Endometrium (tissue), 2 donors: Measurements from ENCODE around the gene PI16.
"Not testable (repeated sequence)": the region's sequence is repeated elsewhere in the genome, so short reads cannot be mapped to it uniquely, and the experiment has no call there.

Experiments used
- FAIRE-seq: peaks from 2 replicates; lab custom pipeline; 2012; peaks lifted over from hg19 to GRCh38; lab: Jason Lieb, UNC
- donor health status: control.
- donor health status: control.

PI16 gene

GRCh38 chr6:36975231-36976006 is 20.9 kb downstream of the PI16 start:
- no peak for FAIRE-seq

GRCh38 chr6:36976007-36976264 is 21.4 kb downstream of the PI16 start:
- no peak for FAIRE-seq

- no peak for FAIRE-seq
These were observed 22.0 kb downstream of the PI16 start for GRCh38 chr6:36976509-36976908.

- FAIRE-seq, result no peak
These were observed 22.4 kb downstream of the PI16 start for GRCh38 chr6:36976931-36977330.

GRCh38 chr6:36977470-36977941 is 23.0 kb downstream of the PI16 start:
- no peak for FAIRE-seq

- FAIRE-seq, result no peak
These were observed 24.1 kb downstream of the PI16 start for GRCh38 chr6:36978421-36979346.

GRCh38 chr6:36979347-36979742 is 24.8 kb downstream of the PI16 start:
- FAIRE-seq, result peak; percentile 54

GRCh38 chr6:36980129-36980528 is 25.6 kb downstream of the PI16 start:
- no peak for FAIRE-seq

- no peak for FAIRE-seq
These were observed 26.5 kb downstream of the PI16 start for GRCh38 chr6:36980876-36981619.

GRCh38 chr6:36983538-36983937 is 29.0 kb downstream of the PI16 start:
- no peak for FAIRE-seq

GRCh38 chr6:36984581-36985416 is 30.3 kb downstream of the PI16 start:
- no peak for FAIRE-seq

GRCh38 chr6:36985417-36985807 is 30.9 kb downstream of the PI16 start:
- FAIRE-seq, result no peak

- FAIRE-seq, result no peak
These were observed 31.5 kb downstream of the PI16 start, which contains the start of gene MTCH1 for GRCh38 chr6:36985808-36986703. Gene MTCH1, minus strand, starts transcription at chr6:36986196. Its CDS starts 23 bp downstream, at chr6:36986173.

GRCh38 chr6:36986704-36987047 is 32.1 kb downstream of the PI16 start:
- no peak for FAIRE-seq

GRCh38 chr6:36989264-36989663 is 34.7 kb downstream of the PI16 start:
- FAIRE-seq, result no peak

- not testable (repeated sequence) for FAIRE-seq
These were observed 35.9 kb downstream of the PI16 start for GRCh38 chr6:36990401-36990800.

- FAIRE-seq, result no peak
These were observed 43.5 kb downstream of the PI16 start for GRCh38 chr6:36997811-36998722.

- FAIRE-seq, result no peak
These were observed 44.1 kb downstream of the PI16 start for GRCh38 chr6:36998723-36999038.

- FAIRE-seq, result no peak
These were observed 44.7 kb downstream of the PI16 start for GRCh38 chr6:36999061-36999750.
